Activated naive CD8-positive, alpha-beta T cell (primary cell): ENCODE data around the gene NISCH.

Experiments
- H3K27ac Mint-ChIP-seq: one replicate; pipeline ENCODE4 v1.8.0; 2021; ENCODE audit warnings: mixed read lengths
- H3K27me3 Mint-ChIP-seq: one replicate; pipeline ENCODE4 v1.8.0; 2021; ENCODE audit warnings: mixed read lengths
- H3K36me3 Mint-ChIP-seq: one replicate; pipeline ENCODE4 v1.8.0; 2021; ENCODE audit warnings: mixed read lengths
- H3K4me1 Mint-ChIP-seq: one replicate; pipeline ENCODE4 v1.8.0; 2021; ENCODE audit warnings: low read depth, mixed read lengths
- H3K4me3 Mint-ChIP-seq: one replicate; pipeline ENCODE4 v1.8.0; 2021; ENCODE audit warnings: mild to moderate bottlenecking, mixed read lengths
- H3K9me3 Mint-ChIP-seq: one replicate; pipeline ENCODE4 v1.8.0; 2021; ENCODE audit warnings: low read depth, mixed read lengths

NISCH gene

GRCh38 chr3:52431459-52432223 is 23.8 kb upstream of the NISCH start:
- Mint-ChIP-seq H3K9me3 (no peaks in the 10 kb centered on the region), H3K4me1 (no peaks in the 10 kb centered on the region), H3K4me3 (no peak overlapping the region), H3K27me3 (no peaks in the 10 kb centered on the region), H3K36me3 (no peaks in the 10 kb centered on the region), H3K27ac (no peak overlapping the region)

DNA sequence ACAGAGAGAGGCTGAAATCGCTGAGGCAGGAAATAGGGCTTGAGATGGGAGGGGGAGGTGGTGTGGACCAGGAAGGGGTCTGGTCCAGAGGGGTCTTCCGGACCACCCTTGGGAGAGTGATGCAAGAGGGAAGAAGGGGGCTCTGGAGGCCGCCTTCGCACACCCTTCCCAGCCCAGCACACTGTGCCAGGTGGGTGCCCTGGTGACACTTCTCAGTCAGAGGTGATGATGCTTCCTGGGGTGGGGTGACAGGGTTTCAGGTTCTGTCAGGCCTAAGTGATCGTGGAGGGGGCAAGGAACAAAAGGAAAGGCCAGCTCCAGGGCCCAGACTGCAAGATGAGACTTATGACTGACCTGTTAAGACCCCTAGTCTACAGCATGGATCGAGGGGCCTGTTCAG is 23.2 kb upstream of the NISCH start:
- Mint-ChIP-seq H3K27ac (no peak overlapping the region), H3K9me3 (no peaks in the 10 kb centered on the region), H3K36me3 (no peaks in the 10 kb centered on the region), H3K4me1 (no peaks in the 10 kb centered on the region), H3K27me3 (no peaks in the 10 kb centered on the region), H3K4me3 (no peak overlapping the region)

GRCh38 chr3:52432691-52433141 is 22.7 kb upstream of the NISCH start:
- Mint-ChIP-seq H3K36me3 (no peaks in the 10 kb centered on the region), H3K27ac (no peak overlapping the region), H3K4me1 (no peaks in the 10 kb centered on the region), H3K9me3 (no peaks in the 10 kb centered on the region), H3K27me3 (no peaks in the 10 kb centered on the region), H3K4me3 (no peak overlapping the region)

DNA sequence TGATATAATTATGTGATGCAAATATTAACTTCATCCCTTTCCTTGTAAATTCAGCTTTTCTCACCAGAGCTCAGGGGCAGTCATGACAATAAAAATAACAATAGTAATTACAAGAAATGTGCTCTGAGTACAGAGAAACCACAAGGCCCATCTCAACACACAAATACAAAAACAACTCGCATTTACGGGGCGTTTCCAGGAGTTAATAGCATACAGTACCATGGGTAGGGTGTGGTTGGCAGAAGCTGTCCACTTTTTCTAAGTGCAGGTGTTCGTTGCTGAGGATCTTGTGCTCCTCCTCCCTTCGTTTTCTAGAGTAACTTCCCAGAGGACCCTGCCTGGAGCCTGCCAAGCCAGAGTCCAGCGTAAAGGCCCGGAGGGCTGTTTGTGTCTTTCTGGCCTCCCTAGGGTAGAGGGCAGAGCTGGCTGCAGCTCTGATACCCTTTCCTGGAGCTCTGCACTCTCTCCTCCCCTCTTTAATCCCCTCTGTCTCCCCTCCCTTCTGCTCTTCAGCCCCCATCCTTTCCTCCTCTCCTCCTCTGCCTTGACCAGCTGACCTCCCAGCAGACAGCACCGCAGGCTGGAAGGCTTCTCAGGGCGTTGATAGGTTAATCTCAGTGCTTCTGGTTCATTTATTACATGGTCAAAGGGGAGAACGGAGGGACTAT is 21.9 kb upstream of the NISCH start:
- Mint-ChIP-seq H3K36me3 (no peaks in the 10 kb centered on the region), H3K9me3 (no peaks in the 10 kb centered on the region), H3K4me3 (no peak overlapping the region), H3K27ac (no peak overlapping the region), H3K27me3 (no peaks in the 10 kb centered on the region), H3K4me1 (no peaks in the 10 kb centered on the region)

DNA sequence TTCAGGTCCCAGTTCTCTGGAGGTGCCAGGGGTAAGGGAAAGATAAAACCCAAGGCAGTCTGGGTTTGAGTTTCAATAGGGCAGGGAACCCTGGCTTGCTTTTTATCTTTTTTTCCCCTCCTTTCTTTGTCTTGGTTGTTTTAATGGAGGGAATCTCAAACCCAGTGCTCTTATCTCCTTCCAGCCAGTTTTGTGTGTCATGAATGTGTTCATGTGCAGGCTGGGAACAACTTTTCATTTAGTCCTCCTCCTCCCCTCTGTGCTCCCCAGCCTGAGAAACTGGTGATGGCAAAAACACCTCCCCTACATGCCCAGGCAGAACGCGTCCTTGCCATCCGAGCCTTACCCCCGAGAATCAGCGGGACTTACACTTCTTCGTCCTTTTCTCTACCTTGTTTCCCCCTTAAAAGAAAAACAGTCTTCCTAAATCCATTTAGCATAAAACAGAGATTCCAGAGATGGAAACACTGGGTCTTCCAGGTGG is 21.4 kb upstream of the NISCH start:
- no peaks in the 10 kb centered on the region for H3K27me3 Mint-ChIP-seq
- no peaks in the 10 kb centered on the region for H3K4me1 Mint-ChIP-seq
- H3K4me3 Mint-ChIP-seq: no peak overlapping the region
- no peak overlapping the region for H3K27ac Mint-ChIP-seq
- H3K36me3 Mint-ChIP-seq: no peaks in the 10 kb centered on the region
- H3K9me3 Mint-ChIP-seq: no peaks in the 10 kb centered on the region

- Mint-ChIP-seq H3K27me3 (no peaks in the 10 kb centered on the region), H3K36me3 (no peaks in the 10 kb centered on the region), H3K27ac (no peak overlapping the region), H3K9me3 (no peaks in the 10 kb centered on the region), H3K4me1 (no peaks in the 10 kb centered on the region), H3K4me3 (no peak overlapping the region)
Measured at GRCh38 chr3:52434491-52435115, 20.8 kb upstream of the NISCH start.

DNA sequence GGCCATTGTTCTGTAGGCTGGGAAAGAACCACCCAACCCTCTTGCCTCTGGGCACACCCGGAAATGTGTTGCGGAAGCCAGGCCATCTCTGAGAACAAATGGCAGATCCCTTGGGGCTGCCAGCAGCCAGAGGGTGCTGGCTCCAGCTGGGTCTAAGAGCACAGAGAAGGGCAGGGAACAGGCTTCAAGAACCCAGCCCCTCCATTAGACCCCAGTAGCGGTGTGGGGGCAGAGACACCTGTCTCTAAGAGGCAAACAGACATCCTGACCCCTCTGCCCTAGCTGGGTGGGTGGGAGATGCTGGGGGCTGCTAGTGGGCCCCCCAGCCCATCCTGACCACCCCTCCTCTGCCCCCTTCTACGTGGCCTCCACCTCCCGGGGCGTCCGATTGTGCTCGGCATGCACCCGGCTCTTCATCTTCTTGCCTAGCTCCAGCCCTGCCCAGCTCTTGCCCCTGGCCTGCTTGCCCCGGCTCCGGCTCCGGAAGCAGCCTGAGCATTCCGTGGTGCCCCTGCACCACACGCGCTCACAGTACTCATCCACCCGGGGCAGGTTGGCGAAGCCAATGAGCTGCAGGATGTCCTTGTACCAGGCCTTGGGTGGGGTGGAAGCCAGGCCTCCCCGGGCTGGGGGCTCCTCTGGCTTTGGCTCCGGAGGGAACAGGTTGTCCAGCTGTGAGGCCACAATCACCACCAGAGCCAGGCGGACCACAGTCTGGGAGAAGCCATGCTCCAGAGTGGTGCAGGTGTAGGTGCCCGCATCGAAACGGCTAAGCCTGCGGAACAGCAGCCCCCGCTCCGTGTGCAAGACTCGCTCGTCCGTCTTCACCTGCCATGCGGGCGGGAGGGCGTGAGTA is 19.9 kb upstream of the NISCH start:
- H3K4me3 Mint-ChIP-seq: no peak overlapping the region
- H3K27me3 Mint-ChIP-seq: no peaks in the 10 kb centered on the region
- H3K9me3 Mint-ChIP-seq: no peaks in the 10 kb centered on the region
- H3K27ac Mint-ChIP-seq: no peak overlapping the region
- no peaks in the 10 kb centered on the region for H3K36me3 Mint-ChIP-seq
- H3K4me1 Mint-ChIP-seq: no peaks in the 10 kb centered on the region

DNA sequence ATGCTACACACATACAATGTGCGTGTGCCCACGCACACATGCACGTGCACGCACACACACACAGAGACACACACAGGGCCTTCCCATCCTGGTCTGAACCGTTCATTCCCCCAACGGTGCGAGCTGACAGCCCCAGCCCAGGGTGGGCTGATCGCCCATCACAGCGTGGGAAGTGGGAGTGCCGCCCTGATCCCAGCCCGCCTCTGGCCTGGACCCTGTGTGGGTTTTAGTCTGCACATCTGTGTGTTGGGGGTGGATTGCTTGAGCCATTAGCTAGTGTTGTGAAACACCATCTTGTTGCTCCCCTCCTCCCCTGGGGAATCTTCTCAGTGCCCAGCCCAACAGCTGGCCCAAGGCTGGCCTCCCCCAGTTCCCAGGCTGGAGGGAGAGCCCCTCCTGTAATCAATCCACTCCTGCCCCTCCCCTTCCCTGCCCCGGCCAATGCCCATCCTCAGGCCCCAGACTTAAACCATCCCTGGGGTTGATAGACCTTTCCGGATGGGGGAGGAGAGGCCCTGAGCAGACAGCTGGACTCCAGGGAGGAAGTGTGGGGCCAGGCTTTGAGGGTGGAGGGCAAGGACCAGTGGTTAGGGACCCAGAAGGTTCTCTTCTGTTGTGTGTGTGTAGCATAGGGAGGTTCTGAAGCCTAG is 18.8 kb upstream of the NISCH start:
- Mint-ChIP-seq H3K27me3 (no peaks in the 10 kb centered on the region), H3K4me1 (no peaks in the 10 kb centered on the region), H3K36me3 (no peaks in the 10 kb centered on the region), H3K4me3 (no peak overlapping the region), H3K9me3 (no peaks in the 10 kb centered on the region), H3K27ac (no peak overlapping the region)

GRCh38 chr3:52437326-52438103 is 17.9 kb upstream of the NISCH start:
- no peaks in the 10 kb centered on the region for H3K4me1 Mint-ChIP-seq
- no peaks in the 10 kb centered on the region for H3K9me3 Mint-ChIP-seq
- H3K27ac Mint-ChIP-seq: no peak overlapping the region
- no peak overlapping the region for H3K4me3 Mint-ChIP-seq
- no peaks in the 10 kb centered on the region for H3K36me3 Mint-ChIP-seq
- H3K27me3 Mint-ChIP-seq: no peaks in the 10 kb centered on the region

GRCh38 chr3:52438104-52438376 is 17.4 kb upstream of the NISCH start:
- no peaks in the 10 kb centered on the region for H3K9me3 Mint-ChIP-seq
- H3K27ac Mint-ChIP-seq: no peak overlapping the region
- no peaks in the 10 kb centered on the region for H3K27me3 Mint-ChIP-seq
- H3K36me3 Mint-ChIP-seq: no peaks in the 10 kb centered on the region
- H3K4me1 Mint-ChIP-seq: no peaks in the 10 kb centered on the region
- H3K4me3 Mint-ChIP-seq: no peak overlapping the region

DNA sequence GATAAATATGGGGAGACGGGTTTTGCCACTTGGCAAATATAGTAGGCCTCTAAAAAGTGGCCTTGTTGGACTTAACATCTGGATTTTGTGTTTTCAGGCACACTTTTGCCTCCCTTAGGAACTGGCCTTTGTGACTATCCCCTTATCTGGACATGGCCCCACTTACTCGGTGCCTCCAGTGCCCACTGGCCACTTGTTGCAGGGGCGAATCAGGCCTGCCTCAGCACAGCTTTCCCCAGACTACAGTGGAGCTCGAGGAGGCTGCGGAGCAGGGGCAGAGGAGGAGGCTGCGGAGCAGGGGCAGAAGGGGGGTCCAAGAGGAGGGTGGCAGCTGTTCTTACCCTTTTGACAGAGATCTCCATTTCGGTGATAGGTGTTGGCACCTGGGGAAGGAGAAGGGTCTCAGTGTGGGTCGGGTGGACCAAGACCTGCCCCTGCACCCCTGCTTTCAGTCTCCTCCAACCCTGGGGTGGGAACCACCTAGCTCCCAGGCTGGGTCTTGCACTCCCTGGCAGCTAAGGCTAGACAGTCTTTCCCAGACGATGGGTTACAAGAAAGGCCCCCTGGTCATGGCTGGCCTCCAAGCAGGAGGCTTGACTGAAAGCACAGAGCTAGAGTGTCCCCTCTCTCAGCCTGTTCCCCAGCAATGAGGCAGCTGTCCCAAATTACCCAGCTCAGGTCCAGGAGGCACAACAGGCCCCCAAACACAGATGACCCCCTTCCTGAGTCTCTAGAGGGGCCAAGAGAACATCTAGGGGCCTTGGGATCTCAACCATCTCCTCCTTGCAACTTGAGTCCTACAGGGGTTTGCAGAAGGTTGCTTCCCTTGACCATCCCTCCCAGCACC is 16.6 kb upstream of the NISCH start:
- H3K27ac Mint-ChIP-seq: no peak overlapping the region

GRCh38 chr3:52439426-52440248 is 15.8 kb upstream of the NISCH start:
- Mint-ChIP-seq H3K4me1 (no peaks in the 10 kb centered on the region), H3K27ac (no peak overlapping the region), H3K4me3 (no peak overlapping the region), H3K36me3 (no peaks in the 10 kb centered on the region), H3K9me3 (no peaks in the 10 kb centered on the region), H3K27me3 (no peaks in the 10 kb centered on the region)

More for the DNA sequence above, 16.6 kb upstream of the NISCH start:
- H3K9me3 Mint-ChIP-seq: no peaks in the 10 kb centered on the region
- H3K4me3 Mint-ChIP-seq: no peak overlapping the region
- no peaks in the 10 kb centered on the region for H3K4me1 Mint-ChIP-seq
- H3K36me3 Mint-ChIP-seq: no peaks in the 10 kb centered on the region
- H3K27me3 Mint-ChIP-seq: no peaks in the 10 kb centered on the region

GRCh38 chr3:52440249-52440551 is 15.2 kb upstream of the NISCH start:
- no peaks in the 10 kb centered on the region for H3K36me3 Mint-ChIP-seq
- no peaks in the 10 kb centered on the region for H3K9me3 Mint-ChIP-seq
- H3K27me3 Mint-ChIP-seq: no peaks in the 10 kb centered on the region
- peaks cover 2% of the 10 kb centered on the region for H3K4me1 Mint-ChIP-seq
- H3K4me3 Mint-ChIP-seq: no peak overlapping the region
- H3K27ac Mint-ChIP-seq: no peak overlapping the region
